Endodermal cell (in vitro differentiated cells): ENCODE data around the gene WDR77. TPM values are rescaled to one million over a fixed set of nuclear protein-coding genes. Genes with fewer than 3 reads are reported as not detected.

Source experiments
- DNase-seq: peaks from one replicate; pipeline ENCODE4 v3.0.0-alpha.2; 2017
- H3K27ac ChIP-seq: 2 replicates; pipeline ENCODE4 v1.5.1; 2013; ENCODE audit warnings: mild to moderate bottlenecking, low read depth, low read length, moderate library complexity
- H3K27me3 ChIP-seq: 2 replicates; pipeline ENCODE4 v1.6.1; 2013; ENCODE audit warnings: mild to moderate bottlenecking, low read length, moderate library complexity; ENCODE audit not compliant: insufficient read depth, control insufficient read depth, poor library complexity, severe bottlenecking
- H3K36me3 ChIP-seq: 2 replicates; pipeline ENCODE4 v1.7.0; 2013; ENCODE audit warnings: mild to moderate bottlenecking, low read length, moderate library complexity; ENCODE audit not compliant: control insufficient read depth, insufficient read depth
- H3K4me1 ChIP-seq: one replicate; pipeline ENCODE4 v1.7.0; 2013; ENCODE audit warnings: low read length; ENCODE audit not compliant: control insufficient read depth, insufficient read depth
- H3K4me3 ChIP-seq: 2 replicates; pipeline ENCODE4 v1.5.1; 2013; ENCODE audit warnings: mild to moderate bottlenecking, low read length, moderate library complexity
- H3K9ac ChIP-seq: 2 replicates; pipeline ENCODE4 v1.6.1; 2013; ENCODE audit warnings: mild to moderate bottlenecking, low read length, moderate library complexity; ENCODE audit not compliant: poor library complexity, severe bottlenecking; ENCODE audit errors: extremely low read depth
- H3K9me3 ChIP-seq: 2 replicates; pipeline ENCODE4 v1.6.1; 2013; ENCODE audit warnings: mild to moderate bottlenecking, low read length, moderate library complexity; ENCODE audit not compliant: control insufficient read depth
- H3K27ac Mint-ChIP-seq: 2 replicates; pipeline ENCODE4 v1.8.0; 2020; ENCODE audit warnings: mixed read lengths
- H3K27me3 Mint-ChIP-seq: 2 replicates; pipeline ENCODE4 v1.8.0; 2021; ENCODE audit warnings: mild to moderate bottlenecking, mixed read lengths; ENCODE audit not compliant: insufficient read depth
- H3K36me3 Mint-ChIP-seq: 2 replicates; pipeline ENCODE4 v1.8.0; 2020; ENCODE audit warnings: low read depth, mixed read lengths
- H3K4me1 Mint-ChIP-seq: 2 replicates; pipeline ENCODE4 v1.8.0; 2020; ENCODE audit warnings: mixed read lengths
- H3K4me3 Mint-ChIP-seq: 2 replicates; pipeline ENCODE4 v1.8.0; 2020; ENCODE audit warnings: mild to moderate bottlenecking, moderate library complexity, mixed read lengths
- H3K9me3 Mint-ChIP-seq: 2 replicates; pipeline ENCODE4 v1.8.0; 2020; ENCODE audit warnings: mild to moderate bottlenecking, mixed read lengths
- WGBS, 2 experiments: methylation state at CpG; one replicate each; pipeline versions ENCODE4 v1.1.5 to v1.1.7; 2013; ENCODE audit warnings: missing lambda C conversion rate in 2 of 2, mixed read lengths in 1 of 2; ENCODE audit not compliant: insufficient coverage in 1 of 2, insufficient read length in 1 of 2; 5-methylcytosine and 5-hydroxymethylcytosine counted together
- total RNA-seq, 2 donors: library from RNA; stranded (reverse); fragmentation: NEBNext Ultra II Directional in 1 of 2; extraction: Animal tissue kit (Norgen Biotek cat#: 25700) in 1 of 2; gene quantifications; 2 replicates in 1 of 2; 3 replicates in 1 of 2; pipeline ENCODE4 v1.2.1, GENCODE V29; 2021
- TF ChIP-seq, protein P1 (sequence below): fragments of 200-600 bp; sonication (generic); conservative IDR thresholded peaks from 2 replicates; pipeline ENCODE4 v1.5.0; 2021; ENCODE audit warnings: antibody characterized with exemption, mild to moderate bottlenecking

WDR77 gene
- total RNA-seq, 2 donors from 2014 or later: 60.4 to 68.4 TPM

DNA sequence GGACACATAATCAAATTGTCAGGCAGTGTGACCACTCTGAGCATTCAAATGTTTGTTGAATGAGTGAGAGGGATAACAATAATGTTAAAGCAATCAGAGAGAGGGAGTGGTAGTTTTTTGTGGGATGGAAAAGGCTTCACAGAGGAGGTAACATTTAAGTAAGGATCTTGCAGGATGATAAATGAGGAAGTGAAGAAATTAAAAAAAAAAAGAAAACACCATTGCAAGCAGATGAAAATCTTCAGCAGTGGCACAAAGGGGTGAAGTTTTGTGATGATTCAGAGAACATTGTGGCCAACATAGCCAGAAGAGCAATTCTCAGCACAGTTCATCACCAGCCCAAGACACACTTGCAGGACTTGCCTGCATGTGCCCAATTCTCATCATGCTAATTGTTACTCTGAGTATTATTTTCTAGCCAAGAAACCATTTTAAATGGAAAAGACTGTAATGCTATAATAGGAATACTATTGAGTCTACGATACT, 56.6 kb downstream of the WDR77 start:
- no peaks in the 10 kb centered on the region for H3K36me3 ChIP-seq
- H3K9me3 ChIP-seq: no peaks in the 10 kb centered on the region
- H3K4me3 ChIP-seq: no peak overlapping the region
- H3K27me3 Mint-ChIP-seq: peaks cover 3% of the 10 kb centered on the region
- H3K27me3 ChIP-seq: no peaks in the 10 kb centered on the region
- no peaks in the 10 kb centered on the region for H3K36me3 Mint-ChIP-seq
- no peak overlapping the region for H3K4me3 Mint-ChIP-seq
- DNase-seq: no peak
- no peak overlapping the region for H3K27ac Mint-ChIP-seq
- TF ChIP-seq, protein P1, sequence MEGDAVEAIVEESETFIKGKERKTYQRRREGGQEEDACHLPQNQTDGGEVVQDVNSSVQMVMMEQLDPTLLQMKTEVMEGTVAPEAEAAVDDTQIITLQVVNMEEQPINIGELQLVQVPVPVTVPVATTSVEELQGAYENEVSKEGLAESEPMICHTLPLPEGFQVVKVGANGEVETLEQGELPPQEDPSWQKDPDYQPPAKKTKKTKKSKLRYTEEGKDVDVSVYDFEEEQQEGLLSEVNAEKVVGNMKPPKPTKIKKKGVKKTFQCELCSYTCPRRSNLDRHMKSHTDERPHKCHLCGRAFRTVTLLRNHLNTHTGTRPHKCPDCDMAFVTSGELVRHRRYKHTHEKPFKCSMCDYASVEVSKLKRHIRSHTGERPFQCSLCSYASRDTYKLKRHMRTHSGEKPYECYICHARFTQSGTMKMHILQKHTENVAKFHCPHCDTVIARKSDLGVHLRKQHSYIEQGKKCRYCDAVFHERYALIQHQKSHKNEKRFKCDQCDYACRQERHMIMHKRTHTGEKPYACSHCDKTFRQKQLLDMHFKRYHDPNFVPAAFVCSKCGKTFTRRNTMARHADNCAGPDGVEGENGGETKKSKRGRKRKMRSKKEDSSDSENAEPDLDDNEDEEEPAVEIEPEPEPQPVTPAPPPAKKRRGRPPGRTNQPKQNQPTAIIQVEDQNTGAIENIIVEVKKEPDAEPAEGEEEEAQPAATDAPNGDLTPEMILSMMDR: no peak
- H3K4me1 ChIP-seq: no peaks in the 10 kb centered on the region
- WGBS, 2 experiments: 100% methylated on average over 1 of the region's 1 CpG; no CpG with 5 or more reads in 1 of the 2 experiments
- no peaks in the 10 kb centered on the region for H3K9me3 Mint-ChIP-seq
- no peak overlapping the region for H3K9ac ChIP-seq
- peaks cover 2% of the 10 kb centered on the region for H3K4me1 Mint-ChIP-seq
- H3K27ac ChIP-seq: no peak overlapping the region

DNA sequence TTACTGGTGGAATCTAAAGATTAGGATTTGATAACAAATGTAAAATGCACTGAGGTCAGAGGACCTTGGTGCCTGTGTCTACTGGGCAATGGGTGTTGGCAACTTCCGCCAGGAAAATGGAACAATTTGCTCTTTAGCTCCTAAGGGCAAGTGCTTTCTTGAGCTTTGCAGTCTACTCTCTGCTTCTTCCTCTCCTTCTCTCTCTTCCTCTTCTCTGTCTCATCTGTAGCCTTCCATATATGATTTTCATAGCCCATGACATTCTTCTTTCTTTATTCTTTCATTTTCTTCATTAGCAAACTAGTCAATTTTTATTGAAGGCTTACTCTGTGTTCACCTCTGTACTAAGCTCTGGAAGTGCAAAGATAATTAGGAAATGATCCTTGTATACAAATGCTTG, 57.0 kb downstream of the WDR77 start:
- no peaks in the 10 kb centered on the region for H3K36me3 Mint-ChIP-seq
- H3K9me3 Mint-ChIP-seq: no peaks in the 10 kb centered on the region
- DNase-seq: no peak

More for the DNA sequence above, 57.0 kb downstream of the WDR77 start:
- no peak overlapping the region for H3K27ac ChIP-seq
- no peaks in the 10 kb centered on the region for H3K9me3 ChIP-seq
- peaks cover 2% of the 10 kb centered on the region for H3K4me1 Mint-ChIP-seq
- no peak overlapping the region for H3K27ac Mint-ChIP-seq
- H3K27me3 Mint-ChIP-seq: peaks cover 3% of the 10 kb centered on the region
- 92 to 98% methylated on average over 1 of the region's 1 CpG for WGBS, 2 experiments
- H3K36me3 ChIP-seq: no peaks in the 10 kb centered on the region
- H3K4me1 ChIP-seq: no peaks in the 10 kb centered on the region
- H3K4me3 ChIP-seq: no peak overlapping the region
- H3K9ac ChIP-seq: no peak overlapping the region
- TF ChIP-seq, protein P1: no peak
- H3K4me3 Mint-ChIP-seq: no peak overlapping the region
- no peaks in the 10 kb centered on the region for H3K27me3 ChIP-seq

Other genes starting within 250 kb of the WDR77 start
- 1 to 10 TPM in 1 of 2 donors, under 1 TPM in 1; 0.89 to 2.6 TPM for gene DENND2D, start 248.6 kb downstream of the WDR77 start, total RNA-seq
- not detected for gene CHI3L2, start 221.5 kb downstream of the WDR77 start, total RNA-seq
- gene CHIA, start 158.4 kb downstream of the WDR77 start, total RNA-seq: not detected
- 1 to 10 TPM in 1 of 2 donors, under 1 TPM in 1; 0.73 to 4.2 TPM for gene OVGP1, start 21.5 kb downstream of the WDR77 start, total RNA-seq
- 100 to 1,000 TPM; 165 to 181 TPM for gene ATP5PB, start 208 bp upstream of the WDR77 start, total RNA-seq
- under 1 TPM; 0.26 to 0.60 TPM for gene C1orf162, start 24.7 kb upstream of the WDR77 start, total RNA-seq
- not detected for gene ADORA3, start 54.4 kb upstream of the WDR77 start, total RNA-seq
- gene TMIGD3, start 54.4 kb upstream of the WDR77 start, total RNA-seq: not detected
- 10 to 100 TPM; 28.5 to 35.0 TPM for gene RAP1A, start 170.5 kb upstream of the WDR77 start, total RNA-seq